OCI-LY1 (cell line): ENCODE results near the gene CALML5.

Experiments used
- EZH2 ChIP-seq: fragments of 200-600 bp; sonication (generic), shearing (Covaris generic); IDR thresholded peaks from 2 replicates; pipeline ENCODE4 v1.8.0; 2017; ENCODE audit warnings: borderline replicate concordance, mixed run types, mild to moderate bottlenecking, antibody characterized with exemption, low read length, moderate library complexity, mixed read lengths
- TF ChIP-seq, protein P1 (sequence below): fragments of 200-600 bp; sonication (generic), shearing (Covaris generic); IDR thresholded peaks from 2 replicates; pipeline ENCODE4 v1.5.1; 2017; ENCODE audit warnings: mild to moderate bottlenecking, antibody characterized with exemption, low read length, moderate library complexity, mixed read lengths

DNA sequence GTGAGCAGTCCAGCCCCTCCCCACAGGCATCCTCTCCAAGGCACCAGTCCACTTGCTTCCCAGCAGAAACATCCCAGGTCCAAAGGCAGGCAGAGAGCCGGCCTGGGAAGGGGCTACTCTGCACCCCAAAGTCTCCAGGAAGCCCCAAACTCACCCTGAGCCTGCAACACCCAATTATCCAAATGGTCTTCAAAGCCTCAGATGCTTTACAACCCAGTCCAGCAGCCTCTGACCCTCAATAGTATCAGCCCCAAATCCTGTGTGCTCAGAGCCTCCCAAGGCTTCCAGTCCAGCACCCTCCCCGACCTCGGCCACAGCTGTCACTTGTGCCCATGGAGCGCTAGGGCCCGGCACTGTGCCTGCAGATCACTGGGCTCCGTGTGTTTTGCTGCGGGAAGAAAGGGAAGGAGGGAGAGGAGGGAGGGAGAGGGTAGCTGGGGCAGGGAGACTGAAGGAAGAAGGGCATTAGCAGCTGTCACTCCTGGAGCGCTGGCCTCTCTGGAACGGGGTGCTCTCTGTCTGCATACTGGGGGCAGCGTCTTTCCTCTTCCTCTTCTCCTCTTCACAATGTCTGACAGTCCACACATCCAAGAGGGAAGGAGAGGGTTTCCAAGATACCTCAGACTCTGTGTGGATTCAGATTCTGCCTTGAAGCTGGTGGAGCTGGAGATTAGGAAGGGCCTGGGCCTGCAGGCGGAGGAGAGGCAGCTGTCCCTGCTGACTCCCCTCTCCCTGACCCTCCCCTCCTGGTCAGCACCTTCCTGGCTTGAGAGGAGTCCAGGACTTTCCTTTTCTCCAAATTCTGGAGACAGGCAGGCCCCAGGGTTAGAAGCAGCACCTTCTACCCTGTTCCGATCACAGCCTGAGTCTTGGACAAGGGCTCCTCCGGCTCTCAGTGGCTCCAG is 13.2 kb downstream of the CALML5 start:
- TF ChIP-seq, protein P1, sequence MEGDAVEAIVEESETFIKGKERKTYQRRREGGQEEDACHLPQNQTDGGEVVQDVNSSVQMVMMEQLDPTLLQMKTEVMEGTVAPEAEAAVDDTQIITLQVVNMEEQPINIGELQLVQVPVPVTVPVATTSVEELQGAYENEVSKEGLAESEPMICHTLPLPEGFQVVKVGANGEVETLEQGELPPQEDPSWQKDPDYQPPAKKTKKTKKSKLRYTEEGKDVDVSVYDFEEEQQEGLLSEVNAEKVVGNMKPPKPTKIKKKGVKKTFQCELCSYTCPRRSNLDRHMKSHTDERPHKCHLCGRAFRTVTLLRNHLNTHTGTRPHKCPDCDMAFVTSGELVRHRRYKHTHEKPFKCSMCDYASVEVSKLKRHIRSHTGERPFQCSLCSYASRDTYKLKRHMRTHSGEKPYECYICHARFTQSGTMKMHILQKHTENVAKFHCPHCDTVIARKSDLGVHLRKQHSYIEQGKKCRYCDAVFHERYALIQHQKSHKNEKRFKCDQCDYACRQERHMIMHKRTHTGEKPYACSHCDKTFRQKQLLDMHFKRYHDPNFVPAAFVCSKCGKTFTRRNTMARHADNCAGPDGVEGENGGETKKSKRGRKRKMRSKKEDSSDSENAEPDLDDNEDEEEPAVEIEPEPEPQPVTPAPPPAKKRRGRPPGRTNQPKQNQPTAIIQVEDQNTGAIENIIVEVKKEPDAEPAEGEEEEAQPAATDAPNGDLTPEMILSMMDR: no peak
- no peak for TF ChIP-seq EZH2
